K562 (cell line): ENCODE results near the gene LILRA6. TPM values are rescaled to one million over a fixed set of nuclear protein-coding genes. Genes with fewer than 3 reads are reported as not detected.

ENCODE experiments used
- ATF7 ChIP-seq: fragments of 450-650 bp; IDR thresholded peaks from 2 replicates; pipeline ENCODE4 v1.7.1; 2014; ENCODE audit warnings: mild to moderate bottlenecking, moderate library complexity
- CREB3L1 ChIP-seq: fragments of 450-650 bp; IDR thresholded peaks from 2 replicates; pipeline ENCODE4 v1.6.1; 2014; ENCODE audit warnings: low read depth, mild to moderate bottlenecking, moderate library complexity, borderline replicate concordance
- CSDE1 ChIP-seq, 2 experiments: fragments of 450-650 bp; IDR thresholded peaks; 2 replicates each; pipeline ENCODE4 v1.6.1; 2016; ENCODE audit warnings: mild to moderate bottlenecking in 1 of 2
- ETV5 ChIP-seq: sonication (generic); formaldehyde crosslinking; IDR thresholded peaks from 2 replicates; pipeline ENCODE4 v1.4.0; 2020; ENCODE audit warnings: low read depth, mild to moderate bottlenecking, missing genetic modification reagents
- FOSL1 ChIP-seq: fragments of 200-800 bp; sonication (Bioruptor generic); conservative IDR thresholded peaks from 2 replicates; pipeline ENCODE4 v1.6.1; 2016; ENCODE audit warnings: missing genetic modification characterization, missing compliant biosample characterization
- FOXJ3 ChIP-seq: sonication (generic); formaldehyde crosslinking; IDR thresholded peaks from 2 replicates; pipeline ENCODE4 v1.4.0; 2020; ENCODE audit warnings: mild to moderate bottlenecking, missing genetic modification reagents
- HINFP ChIP-seq: fragments of 450-650 bp; conservative IDR thresholded peaks from 2 replicates; pipeline ENCODE4 v1.6.1; 2016; ENCODE audit warnings: missing genetic modification characterization, low read depth, mild to moderate bottlenecking, control low read depth, missing compliant biosample characterization
- KLF6 ChIP-seq: fragments of 250-450 bp; sonication (Bioruptor Pico); IDR thresholded peaks from 2 replicates; pipeline ENCODE4 v1.4.0; 2020; ENCODE audit warnings: mild to moderate bottlenecking, moderate library complexity, borderline replicate concordance
- NCOA6 ChIP-seq: fragments of 450-650 bp; IDR thresholded peaks from 2 replicates; pipeline ENCODE4 v1.6.1; 2017; ENCODE audit warnings: mild to moderate bottlenecking
- NELFE ChIP-seq: IDR thresholded peaks from 2 replicates; pipeline ENCODE4 v1.6.1; 2011; ENCODE audit warnings: mild to moderate bottlenecking; ENCODE audit not compliant: insufficient read depth, insufficient read length
- RAD21 ChIP-seq, 2 experiments: fragments of 250-450 bp in 1 of 2; fragments of 450-650 bp in 1 of 2; sonication (Bioruptor Pico) in 1 of 2; formaldehyde crosslinking in 1 of 2; IDR thresholded peaks in 1 of 2; conservative IDR thresholded peaks in 1 of 2; 2 replicates each; pipeline versions ENCODE4 v1.4.0 to v1.8.0; 2020 to 2022; ENCODE audit warnings: mild to moderate bottlenecking in 2 of 2, moderate library complexity in 1 of 2
- SMARCB1 ChIP-seq: IDR thresholded peaks from 2 replicates; pipeline ENCODE4 v1.6.1; 2011; ENCODE audit warnings: improper control_type of control experiment, low read depth; ENCODE audit not compliant: insufficient read length
- SP1 ChIP-seq: sonication (generic); formaldehyde crosslinking; IDR thresholded peaks from 2 replicates; pipeline ENCODE4 v1.8.1; 2022; ENCODE audit warnings: mild to moderate bottlenecking, missing genetic modification reagents
- STAG1 ChIP-seq: sonication (generic); formaldehyde crosslinking; IDR thresholded peaks from 2 replicates; pipeline ENCODE4 v1.5.0; 2020; ENCODE audit warnings: missing genetic modification reagents, borderline replicate concordance
- SUPT5H ChIP-seq: fragments of 450-650 bp; IDR thresholded peaks from 2 replicates; pipeline ENCODE4 v1.6.1; 2016
- TCF7 ChIP-seq: sonication (generic); IDR thresholded peaks from 2 replicates; pipeline ENCODE4 v1.6.1; 2016; ENCODE audit warnings: antibody characterized with exemption, borderline replicate concordance
- TEAD4 ChIP-seq, 2 experiments: sonication (generic) in 1 of 2; formaldehyde crosslinking in 1 of 2; IDR thresholded peaks; 2 replicates each; pipeline versions ENCODE4 v1.6.1 to v1.8.0; 2012 to 2022; ENCODE audit warnings: borderline replicate concordance in 1 of 2, inconsistent platforms in 1 of 2, low read length in 1 of 2, mild to moderate bottlenecking in 1 of 2, missing genetic modification reagents in 1 of 2
- ZNF23 ChIP-seq: fragments of 250-450 bp; sonication (Bioruptor Pico); IDR thresholded peaks from 2 replicates; pipeline ENCODE4 v1.4.0; 2020; ENCODE audit warnings: mild to moderate bottlenecking
- ZNF324 ChIP-seq: fragments of 250-450 bp; sonication (Bioruptor Pico); IDR thresholded peaks from 2 replicates; pipeline ENCODE4 v1.4.0; 2020; ENCODE audit warnings: mild to moderate bottlenecking
- ZNF408 ChIP-seq: fragments of 250-450 bp; sonication (Bioruptor Pico); IDR thresholded peaks from 2 replicates; pipeline ENCODE4 v1.4.0; 2020; ENCODE audit warnings: low read depth, mild to moderate bottlenecking, moderate library complexity
- polyA plus RNA-seq, 8 experiments: library from polyadenylated mRNA; depleted of rRNA in 4 of 8; stranded (reverse) in 5 of 8; unstranded in 3 of 8; fragments of >200 nt; fragmentation: Nextera tagmentation in 2 of 8; fragmentation: Illumina TruSeq in 1 of 8; extraction: Ambion mirVana in 2 of 8; extraction: Trizol in 1 of 8; gene quantifications; 2 replicates each; pipeline versions ENCODE4 v1.2.1 to v1.2.3, GENCODE V29; 2011 to 2014; ENCODE audit warnings: inconsistent platforms in 1 of 8, missing spikeins in 1 of 8
- total RNA-seq, 7 experiments: library from RNA; depleted of rRNA in 6 of 7; stranded (reverse); fragments of >200 nt in 6 of 7; fragmentation: Illumina TruSeq in 2 of 7; extraction: Trizol in 2 of 7; gene quantifications; 2 replicates each; pipeline versions ENCODE4 v1.2.1 to v1.2.3, GENCODE V29; 2011 to 2021; ENCODE audit warnings: low replicate concordance in 1 of 7
- TF ChIP-seq, protein P1 (sequence below): fragments of 250-450 bp; sonication (Bioruptor Pico); IDR thresholded peaks from 2 replicates; pipeline ENCODE4 v1.4.0; 2020; ENCODE audit warnings: mild to moderate bottlenecking, moderate library complexity, borderline replicate concordance
- TF ChIP-seq, protein P2 (sequence below): fragments of 450-650 bp; IDR thresholded peaks from 2 replicates; pipeline ENCODE4 v1.6.1; 2016; ENCODE audit warnings: low read depth, mild to moderate bottlenecking, moderate library complexity

The LILRA6 gene
- total and polyA plus RNA-seq, 9 of the 15 experiments (the other 6 are each of a cell fraction or from before 2014, with no cell fraction given), result 0.03 TPM; not detected in 8

- TF ChIP-seq RAD21 (CRISPR knock-in tag; conservative IDR thresholded peaks at IDR 0.05 in 1 of 2, IDR thresholded peaks at IDR 0.05 in 1 of 2) (peak; percentile 93 to 98), SMARCB1 (no peak), TEAD4 (IDR thresholded peaks at IDR 0.05; ENCODE audit: low read length) (peak; percentile 45), TEAD4 (CRISPR knock-in tag; IDR thresholded peaks at IDR 0.05; ENCODE audit: borderline replicate concordance) (no peak), NELFE (no peak), ZNF408 (CRISPR knock-in tag) (no peak), STAG1 (CRISPR knock-in tag) (peak; percentile 72; the same call in 1 of the 2 replicates), ETV5 (CRISPR knock-in tag) (peak; percentile 15; the same call in 1 of the 2 replicates), FOXJ3 (CRISPR knock-in tag) (no peak), ZNF23 (CRISPR knock-in tag) (no peak), SUPT5H (no peak), CSDE1 (IDR thresholded peaks at IDR 0.05) (no peak), HINFP (no peak), FOSL1 (tag) (peak; percentile 96), TCF7 (no peak), KLF6 (CRISPR knock-in tag) (no peak), SP1 (CRISPR knock-in tag) (0 out of 2 replicates have a peak, but pooled peaks have one; percentile 24), NCOA6 (no peak), ZNF324 (CRISPR knock-in tag) (no peak), CREB3L1 (no peak), ATF7 (peak; percentile 48; the same call in 1 of the 2 replicates)
- TF ChIP-seq, protein P1, sequence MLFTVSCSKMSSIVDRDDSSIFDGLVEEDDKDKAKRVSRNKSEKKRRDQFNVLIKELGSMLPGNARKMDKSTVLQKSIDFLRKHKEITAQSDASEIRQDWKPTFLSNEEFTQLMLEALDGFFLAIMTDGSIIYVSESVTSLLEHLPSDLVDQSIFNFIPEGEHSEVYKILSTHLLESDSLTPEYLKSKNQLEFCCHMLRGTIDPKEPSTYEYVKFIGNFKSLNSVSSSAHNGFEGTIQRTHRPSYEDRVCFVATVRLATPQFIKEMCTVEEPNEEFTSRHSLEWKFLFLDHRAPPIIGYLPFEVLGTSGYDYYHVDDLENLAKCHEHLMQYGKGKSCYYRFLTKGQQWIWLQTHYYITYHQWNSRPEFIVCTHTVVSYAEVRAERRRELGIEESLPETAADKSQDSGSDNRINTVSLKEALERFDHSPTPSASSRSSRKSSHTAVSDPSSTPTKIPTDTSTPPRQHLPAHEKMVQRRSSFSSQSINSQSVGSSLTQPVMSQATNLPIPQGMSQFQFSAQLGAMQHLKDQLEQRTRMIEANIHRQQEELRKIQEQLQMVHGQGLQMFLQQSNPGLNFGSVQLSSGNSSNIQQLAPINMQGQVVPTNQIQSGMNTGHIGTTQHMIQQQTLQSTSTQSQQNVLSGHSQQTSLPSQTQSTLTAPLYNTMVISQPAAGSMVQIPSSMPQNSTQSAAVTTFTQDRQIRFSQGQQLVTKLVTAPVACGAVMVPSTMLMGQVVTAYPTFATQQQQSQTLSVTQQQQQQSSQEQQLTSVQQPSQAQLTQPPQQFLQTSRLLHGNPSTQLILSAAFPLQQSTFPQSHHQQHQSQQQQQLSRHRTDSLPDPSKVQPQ (CRISPR knock-in tag), result no peak
- TF ChIP-seq, protein P2, sequence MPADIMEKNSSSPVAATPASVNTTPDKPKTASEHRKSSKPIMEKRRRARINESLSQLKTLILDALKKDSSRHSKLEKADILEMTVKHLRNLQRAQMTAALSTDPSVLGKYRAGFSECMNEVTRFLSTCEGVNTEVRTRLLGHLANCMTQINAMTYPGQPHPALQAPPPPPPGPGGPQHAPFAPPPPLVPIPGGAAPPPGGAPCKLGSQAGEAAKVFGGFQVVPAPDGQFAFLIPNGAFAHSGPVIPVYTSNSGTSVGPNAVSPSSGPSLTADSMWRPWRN, result no peak
Measured at GRCh38 chr19:54231077-54231931, 11.3 kb downstream of the LILRA6 start (continued).
